ENCODE results near the gene LPAR3. TPM values are rescaled to one million over a fixed set of nuclear protein-coding genes. Genes with fewer than 3 reads are reported as not detected.

The LPAR3 gene
- total RNA-seq, 1 experiment from 2014 or later: 9.8 TPM

GRCh38 chr1:84940481-84940880 is 47.5 kb upstream of the LPAR3 start:
- Histone ChIP-seq H3K4me1 (ENCODE audit: insufficient read depth, low read length) (peaks cover 25% of the 10 kb centered on the region), H3K27ac (ENCODE audit: low read length) (no peak overlapping the region), H3K27me3 (ENCODE audit: low read length) (no peaks in the 10 kb centered on the region), H3K9me2 (replicated peaks; ENCODE audit: low read length) (no peaks in the 10 kb centered on the region), H4K20me1 (ENCODE audit: low read length) (no peaks in the 10 kb centered on the region), H3K9me3 (ENCODE audit: low read length) (no peaks in the 10 kb centered on the region), H3K9ac (ENCODE audit: low read length) (no peak overlapping the region), H3K79me2 (ENCODE audit: low read length) (no peaks in the 10 kb centered on the region), H3K36me3 (ENCODE audit: low read depth, low read length) (no peaks in the 10 kb centered on the region), H3K4me3 (ENCODE audit: low read length) (no peak overlapping the region), H2AFZ (ENCODE audit: low read length) (peak overlapping the region; percentile 10), H3F3A (ENCODE audit: low read length, unreplicated experiment) (no peaks in the 10 kb centered on the region), H3K4me2 (ENCODE audit: low read length) (peak overlapping the region; percentile 60)
- ATAC-seq (peak; percentile 74), DNase-seq (peak; percentile 67)
- no TSS peak for BruUV-seq (replicated peaks)
- CTCF ChIA-PET: interaction anchor here (0.6 to 0.7 kb wide), 2 partner anchors 89 to 315 kb away, joined by 3 read pairs; no protein-coding TSS in a partner anchor
- intact Hi-C loops (cut with micrococcal nuclease): loop anchor here (10.0 kb wide), 1 partner anchor 164 kb away; no protein-coding TSS in a partner anchor
- POLR2A ChIA-PET (ENCODE audit: unreplicated experiment): no interaction called here
- TF ChIP-seq CTCF (conservative IDR thresholded peaks at IDR 0.05; ENCODE audit: low read depth, low read length) (no peak), EZH2phosphoT487 (IDR thresholded peaks at IDR 0.05; ENCODE audit: borderline replicate concordance, low read length) (no peak), EZH2 (IDR thresholded peaks at IDR 0.05; ENCODE audit: low read length, unreplicated experiment) (no peak)

GRCh38 chr1:84939761-84940160 is 46.8 kb upstream of the LPAR3 start:
- Histone ChIP-seq H3K9ac (ENCODE audit: low read length) (no peak overlapping the region), H3F3A (ENCODE audit: low read length, unreplicated experiment) (no peaks in the 10 kb centered on the region), H3K4me3 (ENCODE audit: low read length) (no peak overlapping the region), H3K27me3 (ENCODE audit: low read length) (no peaks in the 10 kb centered on the region), H3K27ac (ENCODE audit: low read length) (no peak overlapping the region), H3K79me2 (ENCODE audit: low read length) (no peaks in the 10 kb centered on the region), H3K36me3 (ENCODE audit: low read depth, low read length) (no peaks in the 10 kb centered on the region), H3K9me2 (replicated peaks; ENCODE audit: low read length) (no peaks in the 10 kb centered on the region), H3K4me1 (ENCODE audit: insufficient read depth, low read length) (peaks cover 26% of the 10 kb centered on the region), H2AFZ (ENCODE audit: low read length) (no peak overlapping the region), H3K9me3 (ENCODE audit: low read length) (no peaks in the 10 kb centered on the region), H3K4me2 (ENCODE audit: low read length) (peak overlapping the region; percentile 60; the same call in 1 of the 2 replicates), H4K20me1 (ENCODE audit: low read length) (no peaks in the 10 kb centered on the region)
- ATAC-seq (no peak), DNase-seq (no peak)
- BruUV-seq (replicated peaks): no TSS peak
- POLR2A ChIA-PET (ENCODE audit: unreplicated experiment): no interaction called here
- CTCF ChIA-PET: interaction anchor here (0.7 kb wide), 1 partner anchor 315 kb away, joined by 3 read pairs; no protein-coding TSS in a partner anchor
- intact Hi-C loops (cut with micrococcal nuclease): loop anchor here (5.0 to 10.0 kb wide), 7 partner anchors 52 to 797 kb away; partner anchors contain the start of genes GNG5, PRKACB and SPATA1
- no peak for TF ChIP-seq CTCF (conservative IDR thresholded peaks at IDR 0.05; ENCODE audit: low read depth, low read length)
- no peak for TF ChIP-seq EZH2 (IDR thresholded peaks at IDR 0.05; ENCODE audit: low read length, unreplicated experiment)
- TF ChIP-seq EZH2phosphoT487 (IDR thresholded peaks at IDR 0.05; ENCODE audit: borderline replicate concordance, low read length): no peak

- no peaks in the 10 kb centered on the region for H3K36me3 ChIP-seq (ENCODE audit: low read depth, low read length)
- no peak for TF ChIP-seq EZH2phosphoT487 (IDR thresholded peaks at IDR 0.05; ENCODE audit: borderline replicate concordance, low read length)
- TF ChIP-seq CTCF (conservative IDR thresholded peaks at IDR 0.05; ENCODE audit: low read depth, low read length): no peak
- no peak for TF ChIP-seq EZH2 (IDR thresholded peaks at IDR 0.05; ENCODE audit: low read length, unreplicated experiment)
- intact Hi-C loops (cut with micrococcal nuclease): loop anchor here (5.0 to 10.0 kb wide), 6 partner anchors 52 to 797 kb away; partner anchors contain the start of genes GNG5, PRKACB and SPATA1
- H2AFZ ChIP-seq (ENCODE audit: low read length): no peak overlapping the region
- POLR2A ChIA-PET (ENCODE audit: unreplicated experiment): no interaction called here
- peaks cover 32% of the 10 kb centered on the region for H3K4me1 ChIP-seq (ENCODE audit: insufficient read depth, low read length)
- H4K20me1 ChIP-seq (ENCODE audit: low read length): no peaks in the 10 kb centered on the region
- H3K79me2 ChIP-seq (ENCODE audit: low read length): no peaks in the 10 kb centered on the region
- no peak overlapping the region for H3K4me3 ChIP-seq (ENCODE audit: low read length)
- CTCF ChIA-PET: no interaction called here
- H3K27ac ChIP-seq (ENCODE audit: low read length): no peak overlapping the region
- no peaks in the 10 kb centered on the region for H3K9me3 ChIP-seq (ENCODE audit: low read length)
- BruUV-seq (replicated peaks): no TSS peak
- H3K27me3 ChIP-seq (ENCODE audit: low read length): no peaks in the 10 kb centered on the region
- H3F3A ChIP-seq (ENCODE audit: low read length, unreplicated experiment): no peaks in the 10 kb centered on the region
- H3K9me2 ChIP-seq (replicated peaks; ENCODE audit: low read length): no peaks in the 10 kb centered on the region
- ATAC-seq (no peak), DNase-seq (peak; percentile 10)
- H3K9ac ChIP-seq (ENCODE audit: low read length): no peak overlapping the region
- H3K4me2 ChIP-seq (ENCODE audit: low read length): no peak overlapping the region
Observed at GRCh38 chr1:84939151-84939550, 46.1 kb upstream of the LPAR3 start.

Measured in PC-3 (cell line).